ENCODE data around the gene KASH5.

DNA sequence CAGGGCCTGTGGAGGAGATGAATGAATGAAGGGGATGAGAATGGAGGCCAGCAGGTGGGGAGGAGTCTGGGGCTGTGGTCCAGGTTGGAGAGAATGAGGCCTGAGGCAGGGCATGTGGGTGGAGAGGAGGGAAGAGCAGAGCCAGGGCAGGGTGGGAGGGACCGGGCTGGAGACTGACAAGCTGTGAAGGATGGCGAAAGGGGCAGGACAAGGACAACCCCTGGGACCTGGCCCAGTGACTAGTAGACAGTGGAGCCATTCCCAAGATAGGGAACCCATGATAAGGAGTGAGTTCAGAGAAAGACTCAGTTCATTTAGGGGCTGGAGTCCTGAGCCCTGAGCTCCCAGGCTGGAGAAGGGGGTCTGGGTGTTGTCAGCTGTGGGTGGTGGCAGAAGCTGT, 32.2 kb downstream of the KASH5 start:
- TF ChIP-seq POLR2A (IDR thresholded peaks at IDR 0.05; ENCODE audit: low read length) (no peak), GATA1 (IDR thresholded peaks at IDR 0.05; ENCODE audit: low read depth, low read length) (no peak)

Measured in erythroblast (primary cell).